HG02678 (cell line): ENCODE results near the gene MPIG6B.
A peak's percentile ranks its signal among the peaks of the same experiment; 100 is the strongest.

ENCODE experiments used
- ATAC-seq: cut with Tn5 transposase; IDR thresholded peaks from one replicate; pipeline ENCODE4 v1.9.1; 2021; ENCODE audit warnings: mild to moderate bottlenecking, moderate library complexity; ENCODE audit not compliant: unreplicated experiment

The MPIG6B gene

GRCh38 chr6:31720196-31720770 is 2.9 kb upstream of the MPIG6B start:
- ATAC-seq: no peak

- no peak for ATAC-seq
These were observed 1.7 kb upstream of the MPIG6B start, which contains the start of gene LY6G6C for GRCh38 chr6:31721351-31722020. LY6G6C (minus strand) TSS chr6:31721746; CDS start chr6:31721679, 67 bp downstream.

GRCh38 chr6:31722173-31722572 is 1.0 kb upstream of the MPIG6B start:
- ATAC-seq: no peak

- no peak for ATAC-seq
These were observed 963 bp downstream of the MPIG6B start for GRCh38 chr6:31723980-31724691.

- ATAC-seq: no peak
These were observed 2.6 kb downstream of the MPIG6B start for GRCh38 chr6:31725502-31726350.

GRCh38 chr6:31727034-31727716 is 4.0 kb downstream of the MPIG6B start:
- ATAC-seq: peak; percentile 51

- ATAC-seq: no peak
These were observed 4.8 kb downstream of the MPIG6B start for GRCh38 chr6:31727717-31728671.

- peak; percentile 4 for ATAC-seq
These were observed 5.8 kb downstream of the MPIG6B start, which contains the start of gene DDAH2 for GRCh38 chr6:31728767-31729514. DDAH2 (minus strand) TSS chr6:31729299; CDS start chr6:31729161, 138 bp downstream.

- peak; percentile 51 for ATAC-seq
These were observed 6.4 kb downstream of the MPIG6B start for GRCh38 chr6:31729515-31729978.

- ATAC-seq: peak; percentile 45
These were observed 6.9 kb downstream of the MPIG6B start for GRCh38 chr6:31729979-31730630.

GRCh38 chr6:31730631-31731086 is 7.5 kb downstream of the MPIG6B start:
- no peak for ATAC-seq

- ATAC-seq: no peak
These were observed 8.9 kb downstream of the MPIG6B start for GRCh38 chr6:31732029-31732428.

- ATAC-seq: no peak
These were observed 10.6 kb downstream of the MPIG6B start for GRCh38 chr6:31733734-31734133.

- no peak for ATAC-seq
These were observed 11.2 kb downstream of the MPIG6B start for GRCh38 chr6:31734247-31734820.

- ATAC-seq: no peak
These were observed 11.7 kb downstream of the MPIG6B start for GRCh38 chr6:31734821-31735406.

- ATAC-seq: no peak
These were observed 13.0 kb downstream of the MPIG6B start, which contains the start of gene CLIC1 for GRCh38 chr6:31736021-31736767. CLIC1 (minus strand) TSS chr6:31736530; CDS start chr6:31736300, 230 bp downstream.
